Panc1 (cell line): Measurements from ENCODE around the gene FAM24B.

ENCODE experiments used
- TCF7L2 ChIP-seq: IDR thresholded peaks from 2 replicates; pipeline ENCODE4 v1.6.1; 2011; ENCODE audit warnings: mild to moderate bottlenecking, low read depth, low read length, inconsistent platforms
- TF ChIP-seq, protein P1 (sequence below): fragments of 450-650 bp; IDR thresholded peaks from 2 replicates; pipeline ENCODE4 v1.5.1; 2017; ENCODE audit warnings: mild to moderate bottlenecking

DNA sequence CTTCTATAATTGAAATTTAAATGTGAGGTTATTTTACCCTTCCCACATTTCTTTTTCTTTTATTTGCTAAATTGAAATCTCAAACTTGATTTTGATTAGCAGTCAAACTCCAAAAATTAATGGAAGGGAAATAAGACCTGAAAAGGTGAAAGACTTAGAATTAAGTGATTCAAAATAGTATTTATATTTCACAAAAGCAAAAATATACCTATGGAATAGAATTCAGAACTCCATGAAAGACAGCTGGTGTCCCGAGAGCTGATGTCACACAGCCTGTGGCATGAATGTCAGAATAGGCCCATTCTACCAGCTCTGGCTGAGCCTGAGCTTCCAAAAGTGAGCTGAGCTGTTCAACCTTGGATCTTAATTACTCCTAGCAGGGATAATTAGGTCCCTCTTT lies 30.9 kb upstream of the FAM24B start, which contains the start of gene FAM24A:
- TF ChIP-seq, protein P1, sequence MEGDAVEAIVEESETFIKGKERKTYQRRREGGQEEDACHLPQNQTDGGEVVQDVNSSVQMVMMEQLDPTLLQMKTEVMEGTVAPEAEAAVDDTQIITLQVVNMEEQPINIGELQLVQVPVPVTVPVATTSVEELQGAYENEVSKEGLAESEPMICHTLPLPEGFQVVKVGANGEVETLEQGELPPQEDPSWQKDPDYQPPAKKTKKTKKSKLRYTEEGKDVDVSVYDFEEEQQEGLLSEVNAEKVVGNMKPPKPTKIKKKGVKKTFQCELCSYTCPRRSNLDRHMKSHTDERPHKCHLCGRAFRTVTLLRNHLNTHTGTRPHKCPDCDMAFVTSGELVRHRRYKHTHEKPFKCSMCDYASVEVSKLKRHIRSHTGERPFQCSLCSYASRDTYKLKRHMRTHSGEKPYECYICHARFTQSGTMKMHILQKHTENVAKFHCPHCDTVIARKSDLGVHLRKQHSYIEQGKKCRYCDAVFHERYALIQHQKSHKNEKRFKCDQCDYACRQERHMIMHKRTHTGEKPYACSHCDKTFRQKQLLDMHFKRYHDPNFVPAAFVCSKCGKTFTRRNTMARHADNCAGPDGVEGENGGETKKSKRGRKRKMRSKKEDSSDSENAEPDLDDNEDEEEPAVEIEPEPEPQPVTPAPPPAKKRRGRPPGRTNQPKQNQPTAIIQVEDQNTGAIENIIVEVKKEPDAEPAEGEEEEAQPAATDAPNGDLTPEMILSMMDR = no peak
- no peak for TF ChIP-seq TCF7L2
